Smooth muscle cell (in vitro differentiated cells): ENCODE measurements around the gene UBA1. TPM values are rescaled to one million over a fixed set of nuclear protein-coding genes. Genes with fewer than 3 reads are reported as not detected.

ENCODE experiments used
- DNase-seq: peaks from one replicate; lab custom pipeline; 2025; ENCODE audit not compliant: unreplicated experiment; lab: John Stamatoyannopoulos, UW
- H2AFZ ChIP-seq: fragments of 200-600 bp; sonication (generic); 2 replicates; pipeline ENCODE4 v1.6.0; 2016; ENCODE audit warnings: antibody characterized with exemption, low read depth, mild to moderate bottlenecking
- H3F3A ChIP-seq: fragments of 200-600 bp; sonication (generic); 2 replicates; pipeline ENCODE4 v1.6.0; 2017; ENCODE audit warnings: antibody characterized with exemption, low read depth
- H3K27ac ChIP-seq: fragments of 200-600 bp; sonication (generic); 2 replicates; pipeline ENCODE4 v1.5.1; 2016; ENCODE audit warnings: low read depth, mild to moderate bottlenecking
- H3K27me3 ChIP-seq: fragments of 200-600 bp; sonication (generic); 2 replicates; pipeline ENCODE4 v1.6.1; 2016; ENCODE audit warnings: low read depth, mild to moderate bottlenecking
- H3K36me3 ChIP-seq: fragments of 200-600 bp; sonication (generic); 2 replicates; pipeline ENCODE4 v1.5.1; 2016; ENCODE audit warnings: low read depth
- H3K4me1 ChIP-seq: fragments of 200-600 bp; sonication (generic); 2 replicates; pipeline ENCODE4 v1.5.1; 2016; ENCODE audit warnings: low read depth
- H3K4me2 ChIP-seq: fragments of 200-600 bp; sonication (generic); 2 replicates; pipeline ENCODE4 v1.6.0; 2016; ENCODE audit warnings: mild to moderate bottlenecking
- H3K4me3 ChIP-seq: fragments of 200-600 bp; sonication (generic); 2 replicates; pipeline ENCODE4 v1.5.1; 2016; ENCODE audit warnings: mild to moderate bottlenecking
- H3K79me2 ChIP-seq: fragments of 200-600 bp; sonication (generic); 2 replicates; pipeline ENCODE4 v1.6.0; 2016; ENCODE audit warnings: low read depth, mild to moderate bottlenecking
- H3K9ac ChIP-seq: fragments of 200-600 bp; sonication (generic); 2 replicates; pipeline ENCODE4 v1.6.0; 2016; ENCODE audit warnings: low read depth
- H3K9me3 ChIP-seq: fragments of 200-600 bp; sonication (generic); replicated peaks from 2 replicates; pipeline ENCODE4 v1.5.1; 2016; ENCODE audit warnings: low read depth
- H4K20me1 ChIP-seq: fragments of 200-600 bp; sonication (generic); 2 replicates; pipeline ENCODE4 v1.6.0; 2016; ENCODE audit warnings: low read depth
- WGBS: methylation state at CpG from one replicate; pipeline ENCODE4 v1.1.7; 2016; ENCODE audit warnings: low lambda C conversion rate; 5-methylcytosine and 5-hydroxymethylcytosine counted together
- polyA plus RNA-seq: library from polyadenylated mRNA; unstranded; fragments of >200 nt; fragmentation: Nextera tagmentation; extraction: Ambion mirVana; gene quantifications from 2 replicates; pipeline ENCODE4 v1.2.1, GENCODE V29; 2016
- total RNA-seq: library from RNA; depleted of rRNA; stranded (reverse); fragments of >200 nt; gene quantifications from 2 replicates; pipeline ENCODE4 v1.2.3, GENCODE V29; 2014
- TF ChIP-seq, protein P1 (sequence below): fragments of 200-600 bp; sonication (generic); IDR thresholded peaks from 2 replicates; pipeline ENCODE4 v1.5.1; 2017; ENCODE audit warnings: borderline replicate concordance, mild to moderate bottlenecking, antibody characterized with exemption; ENCODE audit not compliant: insufficient read depth, poor library complexity, severe bottlenecking

The UBA1 gene
- total and polyA plus RNA-seq, 2 experiments from 2014 or later = 223 to 246 TPM

DNA sequence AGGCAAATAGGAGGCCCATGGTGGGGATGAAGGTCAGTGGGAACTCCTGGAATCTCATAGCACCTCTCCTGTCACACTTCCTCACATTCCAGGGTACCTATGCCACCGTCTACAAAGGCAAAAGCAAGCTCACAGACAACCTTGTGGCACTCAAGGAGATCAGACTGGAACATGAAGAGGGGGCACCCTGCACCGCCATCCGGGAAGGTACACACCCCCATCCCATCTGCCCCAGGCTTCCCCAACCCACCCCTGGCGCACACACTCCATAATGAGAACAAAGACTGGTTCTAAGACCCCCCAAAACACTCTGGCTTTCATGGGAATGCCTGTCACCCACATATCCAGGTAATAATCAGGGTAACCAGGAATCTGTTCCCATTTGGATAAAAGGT lies 31.3 kb downstream of the UBA1 start:
- H3K27me3 ChIP-seq = no peaks in the 10 kb centered on the region
- TF ChIP-seq, protein P1, sequence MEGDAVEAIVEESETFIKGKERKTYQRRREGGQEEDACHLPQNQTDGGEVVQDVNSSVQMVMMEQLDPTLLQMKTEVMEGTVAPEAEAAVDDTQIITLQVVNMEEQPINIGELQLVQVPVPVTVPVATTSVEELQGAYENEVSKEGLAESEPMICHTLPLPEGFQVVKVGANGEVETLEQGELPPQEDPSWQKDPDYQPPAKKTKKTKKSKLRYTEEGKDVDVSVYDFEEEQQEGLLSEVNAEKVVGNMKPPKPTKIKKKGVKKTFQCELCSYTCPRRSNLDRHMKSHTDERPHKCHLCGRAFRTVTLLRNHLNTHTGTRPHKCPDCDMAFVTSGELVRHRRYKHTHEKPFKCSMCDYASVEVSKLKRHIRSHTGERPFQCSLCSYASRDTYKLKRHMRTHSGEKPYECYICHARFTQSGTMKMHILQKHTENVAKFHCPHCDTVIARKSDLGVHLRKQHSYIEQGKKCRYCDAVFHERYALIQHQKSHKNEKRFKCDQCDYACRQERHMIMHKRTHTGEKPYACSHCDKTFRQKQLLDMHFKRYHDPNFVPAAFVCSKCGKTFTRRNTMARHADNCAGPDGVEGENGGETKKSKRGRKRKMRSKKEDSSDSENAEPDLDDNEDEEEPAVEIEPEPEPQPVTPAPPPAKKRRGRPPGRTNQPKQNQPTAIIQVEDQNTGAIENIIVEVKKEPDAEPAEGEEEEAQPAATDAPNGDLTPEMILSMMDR = no peak

GRCh38 chrX:47226071-47226470 lies 32.4 kb downstream of the UBA1 start:
- H4K20me1 ChIP-seq = peaks cover 42% of the 10 kb centered on the region
- H3K4me3 ChIP-seq = no peak overlapping the region
- H3K4me1 ChIP-seq = no peaks in the 10 kb centered on the region
- peaks cover 18% of the 10 kb centered on the region for H3K79me2 ChIP-seq
- no peaks in the 10 kb centered on the region for H3K27me3 ChIP-seq
- H3K9ac ChIP-seq = no peak overlapping the region
- H3K4me2 ChIP-seq = no peak overlapping the region
- 96% methylated on average over 6 of the region's 6 CpGs for WGBS
- no peak for DNase-seq
- no peaks in the 10 kb centered on the region for H3K9me3 ChIP-seq
- H3K27ac ChIP-seq = no peak overlapping the region
- peaks cover 6% of the 10 kb centered on the region for H3K36me3 ChIP-seq
- H3F3A ChIP-seq = peaks cover 5% of the 10 kb centered on the region
- no peak overlapping the region for H2AFZ ChIP-seq
- TF ChIP-seq, protein P1 = no peak

More for the DNA sequence above, 31.3 kb downstream of the UBA1 start:
- Histone ChIP-seq H3K4me3 (no peak overlapping the region), H3K9ac (no peak overlapping the region), H3K79me2 (peaks cover 30% of the 10 kb centered on the region), H3K4me1 (peaks cover 7% of the 10 kb centered on the region), H3K27ac (no peak overlapping the region), H3F3A (no peaks in the 10 kb centered on the region), H4K20me1 (peaks cover 54% of the 10 kb centered on the region), H3K4me2 (no peak overlapping the region), H3K36me3 (peaks cover 6% of the 10 kb centered on the region), H3K9me3 (no peaks in the 10 kb centered on the region), H2AFZ (no peak overlapping the region)
- 99% methylated on average over 4 of the region's 4 CpGs for WGBS
- no peak for DNase-seq

DNA sequence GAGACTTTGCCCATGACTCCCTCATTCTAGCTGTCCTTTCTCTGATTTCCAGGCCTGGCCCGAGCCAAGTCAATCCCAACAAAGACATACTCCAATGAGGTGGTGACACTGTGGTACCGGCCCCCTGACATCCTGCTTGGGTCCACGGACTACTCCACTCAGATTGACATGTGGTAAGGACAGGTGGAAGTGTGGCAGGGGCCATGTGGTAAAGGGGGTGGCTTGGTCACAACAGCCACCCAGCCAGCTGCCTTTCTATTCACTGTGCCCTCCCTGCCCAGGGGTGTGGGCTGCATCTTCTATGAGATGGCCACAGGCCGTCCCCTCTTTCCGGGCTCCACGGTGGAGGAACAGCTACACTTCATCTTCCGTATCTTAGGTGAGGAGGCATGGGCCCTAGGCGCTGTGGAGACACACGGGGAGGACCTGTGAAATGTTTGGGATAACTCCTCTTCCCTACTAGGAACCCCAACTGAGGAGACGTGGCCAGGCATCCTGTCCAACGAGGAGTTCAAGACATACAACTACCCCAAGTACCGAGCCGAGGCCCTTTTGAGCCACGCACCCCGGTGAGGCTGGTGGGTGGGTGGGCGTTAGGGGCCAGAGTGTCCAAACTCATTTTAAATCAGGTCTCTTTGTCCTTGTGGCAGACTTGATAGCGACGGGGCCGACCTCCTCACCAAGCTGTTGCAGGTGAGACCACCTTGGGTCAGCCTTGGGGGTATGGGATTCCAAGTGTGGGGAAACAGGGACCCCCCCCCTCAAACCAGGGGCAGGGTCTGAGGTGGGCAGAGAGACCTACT lies 33.1 kb downstream of the UBA1 start:
- Histone ChIP-seq H3F3A (peaks cover 10% of the 10 kb centered on the region), H3K9ac (no peak overlapping the region), H3K4me3 (no peak overlapping the region), H3K27me3 (no peaks in the 10 kb centered on the region), H3K27ac (no peak overlapping the region), H2AFZ (no peak overlapping the region), H3K79me2 (peaks cover 12% of the 10 kb centered on the region), H3K4me1 (no peaks in the 10 kb centered on the region), H3K36me3 (peaks cover 6% of the 10 kb centered on the region), H4K20me1 (peaks cover 35% of the 10 kb centered on the region), H3K9me3 (no peaks in the 10 kb centered on the region), H3K4me2 (no peak overlapping the region)
- WGBS = 96% methylated on average over 19 of the region's 19 CpGs
- DNase-seq = no peak
- TF ChIP-seq, protein P1 = no peak

GRCh38 chrX:47227334-47227583 lies 33.6 kb downstream of the UBA1 start:
- no peaks in the 10 kb centered on the region for H3K27me3 ChIP-seq
- no peak overlapping the region for H3K4me2 ChIP-seq
- H3F3A ChIP-seq = peaks cover 11% of the 10 kb centered on the region
- H2AFZ ChIP-seq = no peak overlapping the region
- peaks cover 30% of the 10 kb centered on the region for H4K20me1 ChIP-seq
- H3K4me3 ChIP-seq = no peak overlapping the region
- H3K79me2 ChIP-seq = peaks cover 6% of the 10 kb centered on the region
- no peak for DNase-seq
- H3K4me1 ChIP-seq = peaks cover under 1% of the 10 kb centered on the region
- no peak overlapping the region for H3K27ac ChIP-seq
- 95% methylated on average over 9 of the region's 9 CpGs for WGBS
- TF ChIP-seq, protein P1 = no peak
- no peaks in the 10 kb centered on the region for H3K9me3 ChIP-seq
- peaks cover 6% of the 10 kb centered on the region for H3K36me3 ChIP-seq
- H3K9ac ChIP-seq = no peak overlapping the region
